ENCODE results near the gene GINS2.
A peak's percentile ranks its signal among the peaks of the same experiment; 100 is the strongest.

The GINS2 gene

GRCh38 chr16:85667841-85668413, 20.8 kb downstream of the GINS2 start:
- DNase-seq (ENCODE audit: low read depth): no peak

GRCh38 chr16:85667261-85667660, 21.5 kb downstream of the GINS2 start:
- no peak for DNase-seq (ENCODE audit: low read depth)

DNA sequence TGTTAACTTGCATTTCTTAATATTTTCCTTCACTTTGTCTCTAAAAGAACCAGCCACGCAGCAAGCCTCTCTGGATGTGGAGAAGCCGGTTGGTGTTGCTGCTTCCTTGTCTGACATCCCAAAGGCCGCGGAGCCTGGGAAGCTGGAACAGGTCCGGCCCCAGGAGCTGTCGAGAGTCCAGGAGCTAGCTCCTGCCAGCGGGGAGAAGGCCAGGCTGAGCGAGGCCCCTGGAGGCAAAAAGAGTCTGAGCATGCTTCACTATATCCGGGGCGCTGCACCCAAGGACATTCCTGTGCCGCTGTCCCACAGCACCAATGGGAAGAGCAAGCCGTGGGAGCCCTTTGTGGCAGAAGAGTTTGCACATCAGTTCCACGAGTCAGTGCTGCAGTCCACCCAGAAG, 22.8 kb downstream of the GINS2 start:
- DNase-seq (ENCODE audit: low read depth): no peak

GRCh38 chr16:85665373-85665740, 23.4 kb downstream of the GINS2 start:
- no peak for DNase-seq (ENCODE audit: low read depth)

DNA sequence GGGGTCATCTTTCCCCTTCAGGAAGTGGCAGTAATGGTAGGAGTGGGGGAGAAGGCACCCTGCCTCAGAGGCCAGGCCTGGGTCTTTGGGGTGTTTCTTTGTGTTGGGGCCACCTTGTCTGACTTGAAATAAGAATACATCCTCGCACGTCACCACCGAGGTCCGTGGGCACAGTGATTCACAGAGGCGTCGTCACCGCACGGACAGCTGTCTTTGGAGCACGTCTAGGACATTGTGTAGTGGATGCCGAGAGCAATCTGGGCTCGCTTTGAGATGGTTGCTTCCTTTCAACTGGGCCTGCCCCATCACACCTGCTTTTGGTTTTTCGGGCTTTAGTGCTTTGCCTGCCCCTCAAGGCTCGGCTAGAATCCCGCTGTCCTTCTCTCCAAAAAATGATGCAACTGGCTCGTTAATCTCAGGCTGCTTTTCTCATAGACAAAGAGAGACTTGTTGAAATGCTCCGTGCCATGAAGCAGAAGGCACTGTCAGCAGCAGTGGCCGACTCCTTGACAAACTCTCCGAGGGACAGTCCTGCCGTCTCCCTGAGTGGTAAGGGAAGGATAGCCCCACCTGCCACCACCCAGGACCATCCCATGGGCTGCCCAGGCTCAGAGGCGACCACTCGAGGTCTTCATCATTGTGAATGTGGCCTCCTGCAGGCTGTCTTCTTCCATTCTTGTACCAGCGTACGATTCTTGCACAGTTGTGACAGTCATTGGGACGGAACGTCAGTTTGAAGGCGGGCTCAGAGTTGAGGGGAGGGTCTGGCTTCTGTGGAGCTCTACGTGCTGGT, 24.0 kb downstream of the GINS2 start:
- DNase-seq (ENCODE audit: low read depth): no peak

DNA sequence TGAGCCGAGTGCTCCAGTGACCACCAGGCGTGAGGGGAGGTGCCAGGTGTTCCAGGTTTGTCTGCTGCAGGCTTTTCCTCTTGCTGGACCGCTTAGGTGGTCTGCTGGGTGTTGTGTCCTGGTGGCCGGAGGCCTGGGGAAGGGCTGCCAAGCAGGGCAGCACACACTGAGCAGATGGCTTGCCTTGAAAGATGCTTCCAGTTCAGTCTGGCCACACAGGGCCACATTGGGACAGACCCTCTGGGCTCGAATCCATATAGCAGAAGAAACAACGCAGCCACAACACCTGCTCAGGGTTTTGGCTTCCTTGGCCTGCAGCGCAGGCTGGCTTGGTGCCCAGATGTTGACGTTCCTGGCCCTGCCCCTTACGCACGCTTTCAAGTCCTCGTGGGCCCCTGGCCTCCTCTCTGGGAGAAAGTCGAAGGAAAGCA, 24.8 kb downstream of the GINS2 start:
- DNase-seq (ENCODE audit: low read depth): no peak

- no peak for DNase-seq (ENCODE audit: low read depth)
Observed at GRCh38 chr16:85662976-85663830, 25.6 kb downstream of the GINS2 start.

- DNase-seq (ENCODE audit: low read depth): no peak
Observed at GRCh38 chr16:85662482-85662812, 26.3 kb downstream of the GINS2 start.

- no peak for DNase-seq (ENCODE audit: low read depth)
Observed at GRCh38 chr16:85661740-85662481, 26.8 kb downstream of the GINS2 start.

DNA sequence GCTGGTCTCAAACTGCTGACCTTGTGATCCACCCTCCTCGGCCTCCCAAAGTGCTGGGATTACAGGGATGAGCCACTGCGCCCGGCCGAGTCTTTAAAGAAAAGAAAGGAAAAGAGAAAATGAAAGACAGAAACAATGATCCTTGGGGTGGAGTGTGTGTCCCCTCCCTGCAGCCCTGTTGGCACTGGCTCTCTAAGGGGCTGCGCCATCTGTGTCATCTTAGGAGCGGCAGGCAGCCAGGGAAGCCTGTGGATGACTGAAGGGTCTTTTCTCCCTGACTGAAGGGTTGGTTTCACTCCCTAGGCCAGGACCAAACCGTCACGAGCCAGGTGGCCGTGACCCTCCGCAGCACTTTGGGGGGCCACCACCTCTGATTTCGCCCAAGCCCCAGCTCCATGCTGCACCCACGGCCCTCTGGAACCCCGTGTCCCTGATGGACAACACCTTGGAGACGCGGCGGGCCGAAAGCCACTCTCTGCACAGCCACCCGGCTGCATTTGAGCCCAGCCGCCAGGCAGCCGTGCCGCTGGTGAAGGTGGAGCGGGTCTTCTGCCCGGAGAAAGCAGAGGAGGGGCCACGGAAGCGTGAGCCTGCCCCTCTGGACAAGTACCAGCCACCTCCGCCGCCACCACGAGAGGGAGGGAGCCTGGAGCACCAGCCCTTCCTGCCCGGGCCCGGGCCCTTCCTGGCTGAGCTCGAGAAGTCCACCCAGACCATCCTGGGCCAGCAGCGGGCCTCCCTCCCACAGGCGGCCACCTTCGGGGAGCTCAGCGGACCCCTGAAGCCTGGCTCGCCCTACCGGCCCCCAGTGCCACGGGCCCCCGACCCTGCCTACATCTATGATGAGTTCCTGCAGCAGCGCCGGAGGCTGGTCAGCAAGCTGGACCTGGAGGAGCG, 27.7 kb downstream of the GINS2 start:
- DNase-seq (ENCODE audit: low read depth): no peak

DNA sequence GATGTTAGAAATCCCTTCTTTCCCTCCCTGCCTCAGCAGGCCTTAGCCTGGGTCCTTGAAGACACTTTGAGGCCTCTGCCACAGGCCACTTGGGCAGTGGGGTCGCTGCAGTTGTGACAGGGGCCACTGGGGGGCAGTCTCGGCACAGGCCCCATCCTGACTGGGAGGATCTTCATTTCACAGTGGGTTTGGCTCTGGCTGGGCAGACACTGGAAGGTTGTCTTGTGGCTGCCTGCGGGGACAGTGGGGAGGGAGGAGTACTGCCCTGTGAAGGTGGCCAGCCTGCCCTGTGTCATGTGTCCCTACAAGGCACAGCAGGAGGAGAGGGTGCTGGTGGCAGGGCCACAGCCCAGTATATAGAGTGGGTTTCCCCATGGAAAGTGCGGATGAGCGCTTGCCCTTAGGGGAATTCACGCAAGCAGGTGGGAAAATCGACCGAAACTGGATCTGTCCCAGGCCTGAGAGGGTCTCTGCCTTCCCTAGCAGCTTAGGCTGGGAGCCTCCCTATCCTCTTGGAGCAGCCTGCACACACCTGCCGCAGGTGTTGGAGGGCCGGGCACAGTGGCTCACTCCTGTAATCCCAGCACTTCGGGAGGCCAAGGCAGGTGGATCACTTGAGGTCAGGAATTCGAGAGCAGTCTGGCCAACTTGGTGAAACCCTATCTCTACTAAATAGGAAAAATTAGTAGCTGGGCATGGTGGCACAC, 28.8 kb downstream of the GINS2 start:
- peak; percentile 74 for DNase-seq (ENCODE audit: low read depth)

DNA sequence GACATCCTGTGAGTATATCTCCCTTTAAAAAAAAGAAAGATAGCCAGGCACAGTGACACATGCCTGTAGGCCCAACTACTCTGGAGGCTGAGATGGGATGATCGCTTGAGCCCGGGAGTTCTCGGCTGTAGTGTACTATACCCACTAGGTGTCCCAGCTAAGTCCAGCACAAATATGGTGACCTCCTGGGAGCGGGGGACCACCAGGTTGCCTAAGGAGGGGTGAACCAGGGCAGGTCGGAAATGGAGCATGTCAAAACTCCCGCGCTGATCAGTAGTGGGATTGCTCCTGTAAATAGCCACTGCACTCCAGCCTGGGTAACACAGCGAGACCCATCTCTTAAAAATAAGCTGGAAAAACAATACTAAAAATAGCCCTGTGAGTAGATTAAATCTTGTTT, 29.4 kb downstream of the GINS2 start:
- DNase-seq (ENCODE audit: low read depth): no peak

DNA sequence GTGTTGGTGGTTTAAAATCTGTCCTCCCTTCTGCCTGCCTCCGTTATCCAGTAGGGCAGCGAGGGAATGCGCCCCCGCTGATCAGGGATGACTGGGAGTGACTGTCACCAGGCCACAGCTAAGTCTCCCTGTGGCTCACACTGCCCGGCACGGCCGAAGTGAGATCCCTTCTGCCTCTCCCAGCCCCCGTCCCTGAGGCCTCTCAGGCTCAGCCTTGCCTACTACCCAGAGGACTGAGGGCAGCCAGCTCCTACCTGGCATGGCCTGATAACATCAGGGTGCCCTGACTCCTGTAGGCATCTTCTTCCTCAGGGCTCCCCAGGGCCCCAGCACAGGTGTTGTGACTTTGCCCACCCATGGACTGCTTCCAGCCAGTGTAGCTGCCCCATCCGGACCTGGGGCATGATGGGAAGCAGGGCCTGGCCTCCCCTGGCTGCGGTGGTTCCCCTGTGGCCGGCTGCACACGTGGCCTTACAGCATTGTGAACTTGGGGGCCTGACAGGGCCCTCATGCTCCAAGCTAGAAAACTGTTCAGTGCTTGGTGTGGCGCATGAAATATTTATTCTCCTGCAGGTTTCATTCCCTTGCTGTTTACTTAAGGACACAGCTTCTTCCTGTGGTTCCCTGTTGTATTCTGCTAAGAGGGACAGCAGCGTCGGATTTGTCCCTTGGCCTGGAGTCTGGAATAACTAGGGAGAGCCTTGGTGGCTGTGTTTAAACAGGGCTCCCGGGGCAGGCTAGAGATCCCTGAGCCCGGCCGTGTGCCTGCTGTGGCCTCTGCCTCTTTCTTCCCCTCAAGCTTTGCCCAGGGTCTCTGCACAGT, 30.0 kb downstream of the GINS2 start:
- no peak for DNase-seq (ENCODE audit: low read depth)

- no peak for DNase-seq (ENCODE audit: low read depth)
Observed at GRCh38 chr16:85657996-85658395, 30.8 kb downstream of the GINS2 start.

GRCh38 chr16:85657267-85657650, 31.5 kb downstream of the GINS2 start:
- no peak for DNase-seq (ENCODE audit: low read depth)

GRCh38 chr16:85656351-85657266, 32.1 kb downstream of the GINS2 start:
- DNase-seq (ENCODE audit: low read depth): no peak

GRCh38 chr16:85655216-85656129, 33.3 kb downstream of the GINS2 start:
- DNase-seq (ENCODE audit: low read depth): no peak

Data from activated T-cell treated with anti-CD3 and anti-CD28 coated beads for 48 hours (primary cell).